Measurements from ENCODE around the gene PRSS12.
"Not testable (repeated sequence)": the region's sequence is repeated elsewhere in the genome, so short reads cannot be mapped to it uniquely, and the experiment has no call there.

The PRSS12 gene

GRCh38 chr4:118268780-118269179 lies 84.0 kb downstream of the PRSS12 start:
- no peaks in the 10 kb centered on the region for H3K9me3 Mint-ChIP-seq
- no peak overlapping the region for H3K27ac Mint-ChIP-seq

DNA sequence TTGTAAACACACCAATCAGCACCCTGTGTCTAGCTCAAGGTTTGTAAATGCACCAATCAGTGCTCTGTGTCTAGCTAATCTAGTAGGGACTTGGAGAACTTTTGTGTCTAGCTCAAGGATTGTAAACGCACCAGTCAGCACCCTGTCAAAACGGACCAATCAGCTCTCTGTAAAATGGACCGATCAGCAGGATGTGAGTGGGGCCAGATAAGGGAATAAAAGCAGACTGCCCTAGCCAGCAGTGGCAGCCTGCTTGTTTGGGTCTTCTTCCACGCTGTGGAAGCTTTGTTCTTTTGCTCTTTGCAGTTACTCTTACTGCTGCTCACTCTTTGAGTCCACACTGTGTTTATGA lies 86.7 kb downstream of the PRSS12 start:
- peaks cover 34 to 37% of the 10 kb centered on the region in 2 donors for H3K27me3 Mint-ChIP-seq
- DNase-seq; H3K9me3 Mint-ChIP-seq; H3K4me1 Mint-ChIP-seq; H3K27ac Mint-ChIP-seq; H3K36me3 Mint-ChIP-seq; ATAC-seq (replicated peaks): not testable (repeated sequence)
- H3K4me3 Mint-ChIP-seq = peak overlapping the region in 1 of 2 donors; percentile 73

More at GRCh38 chr4:118268780-118269179, 84.0 kb downstream of the PRSS12 start:
- no peak overlapping the region for H3K4me3 Mint-ChIP-seq
- H3K27me3 Mint-ChIP-seq = peaks cover 27 to 29% of the 10 kb centered on the region in 2 donors
- H3K4me1 Mint-ChIP-seq = no peaks in the 10 kb centered on the region
- no peak for DNase-seq
- no peaks in the 10 kb centered on the region for H3K36me3 Mint-ChIP-seq
- no peak for ATAC-seq (replicated peaks)

- peaks cover 37% of the 10 kb centered on the region in 2 donors for H3K27me3 Mint-ChIP-seq
- ATAC-seq (replicated peaks) (peak; percentile 72 to 78), DNase-seq (no peak)
- no peaks in the 10 kb centered on the region for H3K4me1 Mint-ChIP-seq
- H3K9me3 Mint-ChIP-seq = no peaks in the 10 kb centered on the region
- no peak overlapping the region for H3K27ac Mint-ChIP-seq
- no peaks in the 10 kb centered on the region for H3K36me3 Mint-ChIP-seq
- H3K4me3 Mint-ChIP-seq = peak overlapping the region; percentile 69 to 83
Observed at GRCh38 chr4:118265312-118266144, 87.3 kb downstream of the PRSS12 start.

GRCh38 chr4:118264096-118264495 lies 88.7 kb downstream of the PRSS12 start:
- no peaks in the 10 kb centered on the region for H3K4me1 Mint-ChIP-seq
- no peaks in the 10 kb centered on the region for H3K36me3 Mint-ChIP-seq
- H3K27ac Mint-ChIP-seq = no peak overlapping the region
- ATAC-seq (replicated peaks) (no peak), DNase-seq (no peak)
- H3K27me3 Mint-ChIP-seq = peaks cover 37% of the 10 kb centered on the region in 2 donors
- no peak overlapping the region for H3K4me3 Mint-ChIP-seq
- H3K9me3 Mint-ChIP-seq = no peaks in the 10 kb centered on the region

- ATAC-seq (replicated peaks) = no peak
- Mint-ChIP-seq H3K4me3 (no peak overlapping the region), H3K36me3 (no peaks in the 10 kb centered on the region)
Observed at GRCh38 chr4:118260309-118260708, 92.5 kb downstream of the PRSS12 start.

GRCh38 chr4:118259111-118259510 lies 93.7 kb downstream of the PRSS12 start:
- Mint-ChIP-seq H3K4me1 (no peaks in the 10 kb centered on the region), H3K9me3 (no peaks in the 10 kb centered on the region), H3K27me3 (peaks cover 11 to 13% of the 10 kb centered on the region in 2 donors), H3K36me3 (no peaks in the 10 kb centered on the region), H3K4me3 (no peak overlapping the region), H3K27ac (no peak overlapping the region)
- DNase-seq = no peak
- no peak for ATAC-seq (replicated peaks)

More at GRCh38 chr4:118260309-118260708, 92.5 kb downstream of the PRSS12 start:
- no peaks in the 10 kb centered on the region for H3K4me1 Mint-ChIP-seq
- DNase-seq = no peak
- H3K27ac Mint-ChIP-seq = no peak overlapping the region
- peaks cover 23 to 25% of the 10 kb centered on the region in 2 donors for H3K27me3 Mint-ChIP-seq
- no peaks in the 10 kb centered on the region for H3K9me3 Mint-ChIP-seq

GRCh38 chr4:118254368-118254767 lies 98.4 kb downstream of the PRSS12 start:
- Mint-ChIP-seq H3K36me3 (no peaks in the 10 kb centered on the region), H3K4me3 (no peak overlapping the region), H3K4me1 (no peaks in the 10 kb centered on the region), H3K9me3 (peaks cover 0 to 1% of the 10 kb centered on the region in 2 donors), H3K27ac (no peak overlapping the region), H3K27me3 (no peaks in the 10 kb centered on the region)
- DNase-seq (no peak), ATAC-seq (replicated peaks) (no peak)

- Mint-ChIP-seq H3K36me3 (no peaks in the 10 kb centered on the region), H3K27ac (no peak overlapping the region), H3K9me3 (peaks cover 0 to 1% of the 10 kb centered on the region in 2 donors), H3K4me1 (no peaks in the 10 kb centered on the region), H3K27me3 (no peaks in the 10 kb centered on the region), H3K4me3 (no peak overlapping the region)
- ATAC-seq (replicated peaks) = no peak
- no peak for DNase-seq
Observed at GRCh38 chr4:118249890-118250289, 102.9 kb downstream of the PRSS12 start.

DNA sequence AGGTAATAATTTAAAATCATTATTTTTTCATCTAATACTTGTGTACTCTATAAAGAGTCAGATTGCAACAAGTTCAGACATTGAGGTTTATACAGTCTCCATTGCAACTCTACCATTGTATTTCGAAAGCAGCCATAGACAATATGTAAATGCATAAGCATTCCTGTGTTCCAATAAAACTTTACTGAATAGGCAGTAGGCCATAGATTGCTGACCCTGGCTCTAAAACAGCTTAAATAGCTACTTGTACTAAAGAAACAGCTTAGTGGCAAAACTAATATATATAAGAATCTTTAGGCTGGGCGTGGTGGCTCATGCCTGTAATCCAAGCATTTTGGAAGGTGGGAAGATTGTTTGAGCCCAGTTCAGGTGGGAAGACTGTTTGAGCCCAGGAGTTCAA lies 115.3 kb downstream of the PRSS12 start:
- no peaks in the 10 kb centered on the region for H3K4me1 Mint-ChIP-seq
- H3K4me3 Mint-ChIP-seq = no peak overlapping the region
- no peaks in the 10 kb centered on the region for H3K9me3 Mint-ChIP-seq
- no peak for DNase-seq
- no peak for ATAC-seq (replicated peaks)
- H3K27ac Mint-ChIP-seq = no peak overlapping the region
- no peaks in the 10 kb centered on the region for H3K36me3 Mint-ChIP-seq
- H3K27me3 Mint-ChIP-seq = peaks cover 0 to 11% of the 10 kb centered on the region in 2 donors

- Mint-ChIP-seq H3K36me3 (no peaks in the 10 kb centered on the region), H3K27me3 (peaks cover 0 to 11% of the 10 kb centered on the region in 2 donors), H3K4me3 (no peak overlapping the region), H3K9me3 (no peaks in the 10 kb centered on the region), H3K27ac (no peak overlapping the region), H3K4me1 (no peaks in the 10 kb centered on the region)
- DNase-seq (no peak), ATAC-seq (replicated peaks) (no peak)
Observed at GRCh38 chr4:118235566-118236120, 117.2 kb downstream of the PRSS12 start.
